ENCODE data around the gene DIP2A.

DIP2A gene

DNA sequence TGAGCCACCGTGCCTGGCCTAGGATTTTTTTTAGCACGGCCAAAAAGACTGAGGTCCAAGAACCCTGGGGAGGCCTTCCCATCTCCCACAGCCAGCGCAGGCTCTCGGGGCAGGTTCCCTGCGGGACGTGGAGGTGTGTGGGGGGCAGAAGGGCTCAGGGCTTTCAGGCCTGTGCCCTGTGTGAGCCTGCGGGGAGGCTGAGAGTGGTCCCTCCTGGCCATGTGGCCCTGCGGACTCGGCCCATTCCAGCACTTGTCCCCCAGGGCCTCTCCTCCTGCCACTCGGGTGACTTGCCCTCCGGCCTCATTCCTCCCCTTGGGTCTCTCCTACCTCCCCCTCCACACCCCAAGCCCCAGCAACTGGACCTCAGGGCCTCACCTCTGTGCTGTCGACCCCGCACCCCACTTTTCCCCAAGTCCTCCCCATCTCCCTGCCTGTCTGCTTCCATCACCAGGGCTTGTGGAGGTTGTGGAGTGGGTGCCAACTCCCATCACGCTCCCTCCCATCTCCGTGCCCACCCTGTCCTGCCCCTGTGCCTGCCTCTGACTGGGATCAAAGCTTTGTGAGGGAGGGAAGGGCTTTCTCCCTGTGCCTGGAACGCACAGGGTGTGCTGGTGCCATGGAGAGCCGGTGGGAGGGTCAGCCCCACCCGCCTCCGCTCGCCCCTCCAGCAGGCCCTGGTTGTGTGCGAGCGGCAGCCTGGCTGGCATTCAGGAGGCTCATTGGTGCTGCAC, 32.2 kb upstream of the DIP2A start:
- Histone ChIP-seq H3K27ac (ENCODE audit: low read depth, low read length) (no peak overlapping the region), H3K36me3 (ENCODE audit: control insufficient read depth in 1 of 2, insufficient read depth in 2 of 2, low read length in 2 of 2) (peaks cover 66 to 70% of the 10 kb centered on the region in 2 experiments), H2BK5ac (ENCODE audit: low read depth, low read length, poor library complexity) (no peak overlapping the region), H3K27me3 (ENCODE audit: insufficient read depth, low read length) (no peaks in the 10 kb centered on the region), H3K79me1 (ENCODE audit: low read length) (no peaks in the 10 kb centered on the region), H3K4me3 (ENCODE audit: low read depth, low read length) (no peak overlapping the region), H3K79me2 (ENCODE audit: control insufficient read depth, insufficient read depth, low read length, poor library complexity) (no peaks in the 10 kb centered on the region), H2BK120ac (ENCODE audit: insufficient read depth, low read length, poor library complexity) (no peak overlapping the region), H3K9ac (ENCODE audit: low read length) (no peak overlapping the region), H2BK12ac (ENCODE audit: low read length) (no peak overlapping the region), H3K4me2 (ENCODE audit: low read length) (no peak overlapping the region), H3K18ac (ENCODE audit: low read length) (no peak overlapping the region), H2AK5ac (ENCODE audit: low read length) (no peak overlapping the region), H3K23ac (ENCODE audit: low read length) (no peak overlapping the region), H4K8ac (ENCODE audit: low read depth, low read length) (no peak overlapping the region), H3K4me1 (ENCODE audit: control insufficient read depth in 1 of 2, insufficient read depth in 2 of 2, low read length in 2 of 2) (no peaks in the 10 kb centered on the region), H3K9me3 (ENCODE audit: insufficient read depth, low read depth, low read length) (no peaks in the 10 kb centered on the region), H3K4ac (ENCODE audit: low read depth, low read length) (no peak overlapping the region), H4K12ac (ENCODE audit: low read depth, low read length) (no peak overlapping the region), H2AFZ (ENCODE audit: insufficient read depth, low read length, poor library complexity) (no peak overlapping the region), H4K91ac (ENCODE audit: low read depth, low read length) (no peak overlapping the region), H3K14ac (ENCODE audit: low read length) (no peak overlapping the region)
- no CpG with 5 or more reads among the region's 22 CpGs for WGBS (ENCODE audit: extremely low coverage, insufficient coverage, insufficient read length)
- DNase-seq = no peak

- H3K9ac ChIP-seq (ENCODE audit: low read length) = no peak overlapping the region
- WGBS (ENCODE audit: extremely low coverage, insufficient coverage, insufficient read length) = no CpG with 5 or more reads among the region's 14 CpGs
These were observed 31.2 kb upstream of the DIP2A start for GRCh38 chr21:46427516-46427915.

DNA sequence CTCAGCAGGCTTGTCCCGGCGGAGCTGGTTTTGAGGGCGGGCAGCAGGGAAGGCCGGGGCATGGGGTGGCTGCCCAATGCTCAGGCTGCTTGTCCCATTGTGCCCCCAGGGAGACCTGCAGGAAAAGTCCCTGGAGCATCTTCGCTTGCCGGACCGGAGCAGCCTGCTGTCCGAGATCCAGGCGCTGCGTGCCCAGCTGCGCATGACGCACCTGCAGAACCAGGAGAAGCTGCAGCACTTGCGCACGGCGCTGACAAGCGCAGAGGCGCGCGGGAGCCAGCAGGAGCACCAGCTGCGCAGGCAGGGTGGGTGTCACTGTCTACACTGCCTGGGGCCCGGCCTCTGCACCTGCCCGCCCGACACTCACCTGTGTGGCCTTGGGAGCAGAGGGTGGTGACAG, 30.4 kb upstream of the DIP2A start:
- no peaks in the 10 kb centered on the region for H3K79me2 ChIP-seq (ENCODE audit: control insufficient read depth, insufficient read depth, low read length, poor library complexity)
- WGBS (ENCODE audit: extremely low coverage, insufficient coverage, insufficient read length) = no CpG with 5 or more reads among the region's 23 CpGs

More at GRCh38 chr21:46427516-46427915, 31.2 kb upstream of the DIP2A start:
- Histone ChIP-seq H4K12ac (ENCODE audit: low read depth, low read length) (no peak overlapping the region), H2BK120ac (ENCODE audit: insufficient read depth, low read length, poor library complexity) (no peak overlapping the region), H3K4ac (ENCODE audit: low read depth, low read length) (no peak overlapping the region), H3K9me3 (ENCODE audit: insufficient read depth, low read depth, low read length) (no peaks in the 10 kb centered on the region), H4K8ac (ENCODE audit: low read depth, low read length) (no peak overlapping the region), H2AFZ (ENCODE audit: insufficient read depth, low read length, poor library complexity) (no peak overlapping the region), H3K4me3 (ENCODE audit: low read depth, low read length) (no peak overlapping the region), H2AK5ac (ENCODE audit: low read length) (no peak overlapping the region), H3K27me3 (ENCODE audit: insufficient read depth, low read length) (no peaks in the 10 kb centered on the region), H3K27ac (ENCODE audit: low read depth, low read length) (no peak overlapping the region), H4K91ac (ENCODE audit: low read depth, low read length) (no peak overlapping the region), H3K79me2 (ENCODE audit: control insufficient read depth, insufficient read depth, low read length, poor library complexity) (no peaks in the 10 kb centered on the region), H3K14ac (ENCODE audit: low read length) (no peak overlapping the region), H3K4me1 (ENCODE audit: control insufficient read depth in 1 of 2, insufficient read depth in 2 of 2, low read length in 2 of 2) (no peaks in the 10 kb centered on the region), H3K79me1 (ENCODE audit: low read length) (no peaks in the 10 kb centered on the region), H3K36me3 (ENCODE audit: control insufficient read depth in 1 of 2, insufficient read depth in 2 of 2, low read length in 2 of 2) (peaks cover 66 to 70% of the 10 kb centered on the region in 2 experiments), H2BK12ac (ENCODE audit: low read length) (no peak overlapping the region), H3K4me2 (ENCODE audit: low read length) (no peak overlapping the region), H3K23ac (ENCODE audit: low read length) (no peak overlapping the region), H3K18ac (ENCODE audit: low read length) (no peak overlapping the region), H2BK5ac (ENCODE audit: low read depth, low read length, poor library complexity) (no peak overlapping the region)
- DNase-seq = no peak

DNA sequence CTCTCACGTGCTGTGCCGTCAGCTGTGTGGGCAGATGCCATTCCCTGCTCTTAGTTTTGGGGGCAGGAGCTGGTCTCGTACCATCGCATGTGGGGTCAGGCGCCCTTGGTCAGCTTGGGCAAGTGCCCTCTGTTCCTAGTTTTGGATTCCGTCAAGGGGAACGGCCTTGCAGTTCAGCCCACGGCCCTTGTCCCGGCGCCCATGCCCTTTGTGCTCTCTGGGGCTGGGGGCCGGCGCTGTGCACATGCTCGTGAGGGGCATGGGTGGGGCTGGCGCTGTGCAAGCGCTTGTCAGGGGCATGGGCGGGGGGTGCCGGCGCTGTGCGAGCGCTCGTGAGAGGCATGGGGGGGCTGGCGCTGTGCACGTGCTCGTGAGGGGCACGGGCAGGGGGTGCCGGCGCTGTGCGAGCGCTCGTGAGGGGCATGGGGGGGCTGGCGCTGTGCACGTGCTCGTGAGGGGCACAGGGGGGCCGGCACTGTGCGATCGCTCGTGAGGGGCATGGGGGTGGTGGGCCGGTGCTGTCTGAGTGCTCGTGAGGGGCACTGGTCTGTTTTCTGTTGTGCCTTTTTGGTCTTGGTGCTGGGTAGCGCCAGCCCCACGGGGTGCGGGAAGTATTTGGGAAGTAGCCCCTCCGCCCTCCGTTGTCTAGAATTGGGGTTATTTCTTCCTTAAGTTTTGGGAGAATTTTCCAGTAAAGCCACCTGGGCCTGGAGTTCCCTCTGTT, 29.5 kb upstream of the DIP2A start:
- Histone ChIP-seq H4K8ac (ENCODE audit: low read depth, low read length) (no peak overlapping the region), H2BK120ac (ENCODE audit: insufficient read depth, low read length, poor library complexity) (no peak overlapping the region), H4K91ac (ENCODE audit: low read depth, low read length) (no peak overlapping the region), H3K79me1 (ENCODE audit: low read length) (no peaks in the 10 kb centered on the region), H2AK5ac (ENCODE audit: low read length) (no peak overlapping the region), H3K36me3 (ENCODE audit: control insufficient read depth in 1 of 2, insufficient read depth in 2 of 2, low read length in 2 of 2) (peaks cover 69 to 71% of the 10 kb centered on the region in 2 experiments), H3K79me2 (ENCODE audit: control insufficient read depth, insufficient read depth, low read length, poor library complexity) (no peaks in the 10 kb centered on the region), H3K4me1 (ENCODE audit: control insufficient read depth in 1 of 2, insufficient read depth in 2 of 2, low read length in 2 of 2) (no peaks in the 10 kb centered on the region), H2BK12ac (ENCODE audit: low read length) (no peak overlapping the region), H4K12ac (ENCODE audit: low read depth, low read length) (no peak overlapping the region), H3K23ac (ENCODE audit: low read length) (no peak overlapping the region), H2BK5ac (ENCODE audit: low read depth, low read length, poor library complexity) (no peak overlapping the region), H3K9ac (ENCODE audit: low read length) (no peak overlapping the region), H3K27ac (ENCODE audit: low read depth, low read length) (no peak overlapping the region), H3K18ac (ENCODE audit: low read length) (no peak overlapping the region), H3K27me3 (ENCODE audit: insufficient read depth, low read length) (no peaks in the 10 kb centered on the region), H3K4me2 (ENCODE audit: low read length) (no peak overlapping the region), H3K14ac (ENCODE audit: low read length) (no peak overlapping the region), H3K9me3 (ENCODE audit: insufficient read depth, low read depth, low read length) (no peaks in the 10 kb centered on the region), H3K4ac (ENCODE audit: low read depth, low read length) (no peak overlapping the region), H3K4me3 (ENCODE audit: low read depth, low read length) (no peak overlapping the region), H2AFZ (ENCODE audit: insufficient read depth, low read length, poor library complexity) (no peak overlapping the region)
- no peak for DNase-seq
- no CpG with 5 or more reads among the region's 44 CpGs for WGBS (ENCODE audit: extremely low coverage, insufficient coverage, insufficient read length)

More for the DNA sequence above, 30.4 kb upstream of the DIP2A start:
- H4K8ac ChIP-seq (ENCODE audit: low read depth, low read length) = no peak overlapping the region
- H3K14ac ChIP-seq (ENCODE audit: low read length) = no peak overlapping the region
- no peaks in the 10 kb centered on the region for H3K79me1 ChIP-seq (ENCODE audit: low read length)
- no peak overlapping the region for H3K9ac ChIP-seq (ENCODE audit: low read length)
- peaks cover 67 to 72% of the 10 kb centered on the region in 2 experiments for H3K36me3 ChIP-seq (ENCODE audit: control insufficient read depth in 1 of 2, insufficient read depth in 2 of 2, low read length in 2 of 2)
- no peak overlapping the region for H3K18ac ChIP-seq (ENCODE audit: low read length)
- no peak overlapping the region for H3K4me2 ChIP-seq (ENCODE audit: low read length)
- H3K4me1 ChIP-seq (ENCODE audit: control insufficient read depth in 1 of 2, insufficient read depth in 2 of 2, low read length in 2 of 2) = no peaks in the 10 kb centered on the region
- H2AFZ ChIP-seq (ENCODE audit: insufficient read depth, low read length, poor library complexity) = no peak overlapping the region
- H2AK5ac ChIP-seq (ENCODE audit: low read length) = no peak overlapping the region
- no peak overlapping the region for H3K4ac ChIP-seq (ENCODE audit: low read depth, low read length)
- no peak overlapping the region for H4K12ac ChIP-seq (ENCODE audit: low read depth, low read length)
- no peak overlapping the region for H2BK5ac ChIP-seq (ENCODE audit: low read depth, low read length, poor library complexity)
- H4K91ac ChIP-seq (ENCODE audit: low read depth, low read length) = no peak overlapping the region
- no peak overlapping the region for H3K23ac ChIP-seq (ENCODE audit: low read length)
- no peak overlapping the region for H2BK120ac ChIP-seq (ENCODE audit: insufficient read depth, low read length, poor library complexity)
- no peak overlapping the region for H2BK12ac ChIP-seq (ENCODE audit: low read length)
- no peak overlapping the region for H3K4me3 ChIP-seq (ENCODE audit: low read depth, low read length)
- DNase-seq = no peak
- H3K9me3 ChIP-seq (ENCODE audit: insufficient read depth, low read depth, low read length) = no peaks in the 10 kb centered on the region
- no peaks in the 10 kb centered on the region for H3K27me3 ChIP-seq (ENCODE audit: insufficient read depth, low read length)
- no peak overlapping the region for H3K27ac ChIP-seq (ENCODE audit: low read depth, low read length)

Data from trophoblast cell (in vitro differentiated cells and primary cell).